Transverse colon (tissue), 4 donors: Measurements from ENCODE around the gene TST. TPM values are rescaled to one million over a fixed set of nuclear protein-coding genes. Genes with fewer than 3 reads are reported as not detected.

Source experiments
- DNase-seq: peaks from one replicate; pipeline ENCODE4 v3.0.0-alpha.2; 2019
- H3K27ac ChIP-seq, 4 donors: fragments of 200-600 bp; sonication (generic); 2 replicates each; pipeline ENCODE4 v1.5.1; 2016 to 2018; ENCODE audit warnings: inconsistent platforms in 4 of 4
- H3K27me3 ChIP-seq: fragments of 200-600 bp; sonication (generic); 2 replicates; pipeline ENCODE4 v1.5.1; 2017; ENCODE audit warnings: inconsistent platforms
- H3K36me3 ChIP-seq, 4 donors: fragments of 200-600 bp; sonication (generic); 2 replicates each; pipeline ENCODE4 v1.5.1; 2017 to 2019; ENCODE audit warnings: inconsistent platforms in 4 of 4
- H3K4me1 ChIP-seq, 4 donors: fragments of 200-600 bp; sonication (generic); 2 replicates each; pipeline ENCODE4 v1.5.1; 2017 to 2020; ENCODE audit warnings: inconsistent platforms in 4 of 4
- H3K4me3 ChIP-seq, 4 donors: fragments of 200-600 bp; sonication (generic); 1 replicate in 1 of 4; 2 replicates in 3 of 4; pipeline versions ENCODE4 v1.5.1 to v1.6.1; 2017 to 2019; ENCODE audit warnings: inconsistent platforms in 4 of 4
- H3K9me3 ChIP-seq, 2 donors: fragments of 200-600 bp; sonication (generic); 2 replicates each; pipeline ENCODE4 v1.5.1; 2017 to 2019; ENCODE audit warnings: inconsistent platforms in 2 of 2
- EP300 ChIP-seq: sonication (generic); formaldehyde crosslinking; IDR thresholded peaks from one replicate; pipeline ENCODE4 v1.6.1; 2017; ENCODE audit warnings: antibody characterized with exemption, low read depth
- POLR2A ChIP-seq: fragments of 450-650 bp; IDR thresholded peaks from one replicate; pipeline ENCODE4 v1.6.1; 2016; ENCODE audit warnings: antibody characterized with exemption, mild to moderate bottlenecking, moderate library complexity
- POLR2AphosphoS5 ChIP-seq, 3 donors: sonication (generic); formaldehyde crosslinking; IDR thresholded peaks; one replicate each; pipeline ENCODE4 v1.6.1; 2016; ENCODE audit warnings: antibody characterized with exemption in 3 of 3
- WGBS, 2 donors: methylation state at CpG; one replicate each; pipeline ENCODE4 v1.1.5; 2018; ENCODE audit warnings: low coverage in 1 of 2; 5-methylcytosine and 5-hydroxymethylcytosine counted together
- in situ Hi-C, 4 donors: fragments of 200-750 bp; cut with MboI; loops; one replicate each; pipeline versions ENCODE4 v1.15.0 to v1.15.1; 2017; ENCODE audit warnings: low sequenced_read_pairs in 3 of 4, low pct_ligation_motif_present in 1 of 4, low pct_unique_long_range_greater_than_20kb in 1 of 4
- intact Hi-C: fragments of 100-400 bp; cut with DNase I; formaldehyde crosslinking; loops from one replicate; pipeline ENCODE4 v1.15.1; 2023; ENCODE audit warnings: low total_unique reads
- total RNA-seq, 4 donors: library from RNA; depleted of rRNA; stranded (reverse); fragments of >200 nt; gene quantifications; one replicate each; pipeline ENCODE4 v1.1.0, GENCODE V29; 2016
- TF ChIP-seq, protein P1 (sequence below), 5 experiments: fragments of 200-600 bp in 3 of 5; fragments of 450-650 bp in 2 of 5; sonication (generic) in 3 of 5; IDR thresholded peaks; 1 replicate in 2 of 5; 2 replicates in 3 of 5; pipeline ENCODE4 v1.5.1; 2016 to 2017; ENCODE audit warnings: antibody characterized with exemption in 5 of 5, inconsistent platforms in 3 of 5, mild to moderate bottlenecking in 2 of 5, moderate library complexity in 1 of 5

The TST gene
- total RNA-seq, 4 donors from 2014 or later, result 246 to 719 (median 557) TPM

DNA sequence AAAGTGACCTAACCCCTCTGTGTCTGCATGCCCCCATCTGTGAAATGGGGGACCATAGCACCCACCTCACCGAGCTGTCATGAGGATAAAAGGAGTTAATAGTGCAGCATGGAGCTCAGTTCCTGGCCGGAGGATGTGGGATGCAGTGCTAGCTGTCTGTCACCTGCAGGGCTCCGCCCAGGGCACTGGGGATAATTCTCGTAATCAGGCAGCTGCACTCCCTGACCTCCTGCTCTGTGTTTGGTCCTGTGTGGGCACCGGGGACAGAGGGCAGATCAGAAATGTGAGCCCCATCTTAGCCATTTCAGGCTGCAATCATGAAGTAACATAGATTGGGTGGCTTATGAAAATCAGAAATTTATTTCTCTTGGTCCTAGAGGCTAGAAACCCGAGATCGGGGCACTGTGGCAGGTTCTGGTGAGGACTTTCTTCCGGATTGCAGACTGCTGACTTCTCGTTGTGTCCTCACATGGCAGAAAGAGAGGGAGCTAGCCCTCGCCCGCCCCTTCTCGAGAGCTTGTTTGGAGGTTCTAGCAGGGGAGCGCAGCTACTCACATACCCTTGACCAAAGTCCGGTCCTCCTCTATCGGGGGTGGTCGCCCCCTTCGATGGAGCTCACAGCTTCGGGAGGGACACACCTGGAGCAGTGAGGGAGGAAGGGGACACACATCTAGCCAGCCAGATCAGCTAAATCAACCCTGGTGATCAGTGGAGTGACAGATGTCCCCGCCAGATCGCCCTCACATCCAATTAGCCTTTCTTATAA lies 35.5 kb upstream of the TST start:
- WGBS, 2 donors, result 84 to 100% methylated on average over 4 to 20 of the region's 20 CpGs
- TF ChIP-seq, protein P1, sequence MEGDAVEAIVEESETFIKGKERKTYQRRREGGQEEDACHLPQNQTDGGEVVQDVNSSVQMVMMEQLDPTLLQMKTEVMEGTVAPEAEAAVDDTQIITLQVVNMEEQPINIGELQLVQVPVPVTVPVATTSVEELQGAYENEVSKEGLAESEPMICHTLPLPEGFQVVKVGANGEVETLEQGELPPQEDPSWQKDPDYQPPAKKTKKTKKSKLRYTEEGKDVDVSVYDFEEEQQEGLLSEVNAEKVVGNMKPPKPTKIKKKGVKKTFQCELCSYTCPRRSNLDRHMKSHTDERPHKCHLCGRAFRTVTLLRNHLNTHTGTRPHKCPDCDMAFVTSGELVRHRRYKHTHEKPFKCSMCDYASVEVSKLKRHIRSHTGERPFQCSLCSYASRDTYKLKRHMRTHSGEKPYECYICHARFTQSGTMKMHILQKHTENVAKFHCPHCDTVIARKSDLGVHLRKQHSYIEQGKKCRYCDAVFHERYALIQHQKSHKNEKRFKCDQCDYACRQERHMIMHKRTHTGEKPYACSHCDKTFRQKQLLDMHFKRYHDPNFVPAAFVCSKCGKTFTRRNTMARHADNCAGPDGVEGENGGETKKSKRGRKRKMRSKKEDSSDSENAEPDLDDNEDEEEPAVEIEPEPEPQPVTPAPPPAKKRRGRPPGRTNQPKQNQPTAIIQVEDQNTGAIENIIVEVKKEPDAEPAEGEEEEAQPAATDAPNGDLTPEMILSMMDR (IDR thresholded peaks at IDR 0.05), result no peak
- TF ChIP-seq POLR2A (no peak), POLR2AphosphoS5 (IDR thresholded peaks at IDR 0.05) (no peak), EP300 (no peak)
- no peaks in the 10 kb centered on the region for H3K9me3 ChIP-seq
- peaks cover 13 to 45% (median 39%) of the 10 kb centered on the region in 4 donors for H3K4me1 ChIP-seq
- H3K27ac ChIP-seq, result peak overlapping the region in 1 of 4 donors; percentile 64
- H3K36me3 ChIP-seq, result peaks cover 0 to 4% (median 0%) of the 10 kb centered on the region in 4 donors
- no peaks in the 10 kb centered on the region for H3K27me3 ChIP-seq
- in situ Hi-C loops (no loop called here), intact Hi-C loops (no loop called here)
- H3K4me3 ChIP-seq, result no peak overlapping the region
- no peak for DNase-seq

DNA sequence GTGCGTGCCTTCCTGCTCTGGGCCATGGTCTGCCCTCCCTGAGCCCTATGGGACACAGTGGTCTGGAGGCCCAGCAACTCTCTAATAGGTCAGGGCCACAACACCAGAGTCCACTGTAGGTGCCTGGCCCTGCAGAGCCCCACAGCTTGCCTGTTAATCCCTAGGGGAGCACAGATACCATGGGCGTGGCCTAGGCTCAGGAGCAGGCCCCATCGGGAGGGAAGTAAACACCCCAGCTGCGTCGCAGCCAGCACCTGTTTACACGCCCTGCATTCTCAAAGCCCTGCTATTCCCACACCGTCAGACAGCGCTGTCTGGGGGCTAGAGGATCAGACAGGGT lies 34.8 kb upstream of the TST start:
- intact Hi-C loops (no loop called here), in situ Hi-C loops (no loop called here)
- Histone ChIP-seq H3K9me3 (no peaks in the 10 kb centered on the region), H3K36me3 (no peaks in the 10 kb centered on the region), H3K4me1 (peaks cover 13 to 45% (median 39%) of the 10 kb centered on the region in 4 donors), H3K27ac (peak overlapping the region in 3 of 4 donors; percentile 27 to 64 (median 29)), H3K27me3 (no peaks in the 10 kb centered on the region), H3K4me3 (no peak overlapping the region)
- DNase-seq, result no peak
- TF ChIP-seq POLR2AphosphoS5 (IDR thresholded peaks at IDR 0.05) (no peak), EP300 (no peak), POLR2A (no peak)
- TF ChIP-seq, protein P1 (IDR thresholded peaks at IDR 0.05), result no peak
- WGBS, 2 donors, result 54% methylated on average over 3 of the region's 8 CpGs; no CpG with 5 or more reads in 1 of the 2 donors

DNA sequence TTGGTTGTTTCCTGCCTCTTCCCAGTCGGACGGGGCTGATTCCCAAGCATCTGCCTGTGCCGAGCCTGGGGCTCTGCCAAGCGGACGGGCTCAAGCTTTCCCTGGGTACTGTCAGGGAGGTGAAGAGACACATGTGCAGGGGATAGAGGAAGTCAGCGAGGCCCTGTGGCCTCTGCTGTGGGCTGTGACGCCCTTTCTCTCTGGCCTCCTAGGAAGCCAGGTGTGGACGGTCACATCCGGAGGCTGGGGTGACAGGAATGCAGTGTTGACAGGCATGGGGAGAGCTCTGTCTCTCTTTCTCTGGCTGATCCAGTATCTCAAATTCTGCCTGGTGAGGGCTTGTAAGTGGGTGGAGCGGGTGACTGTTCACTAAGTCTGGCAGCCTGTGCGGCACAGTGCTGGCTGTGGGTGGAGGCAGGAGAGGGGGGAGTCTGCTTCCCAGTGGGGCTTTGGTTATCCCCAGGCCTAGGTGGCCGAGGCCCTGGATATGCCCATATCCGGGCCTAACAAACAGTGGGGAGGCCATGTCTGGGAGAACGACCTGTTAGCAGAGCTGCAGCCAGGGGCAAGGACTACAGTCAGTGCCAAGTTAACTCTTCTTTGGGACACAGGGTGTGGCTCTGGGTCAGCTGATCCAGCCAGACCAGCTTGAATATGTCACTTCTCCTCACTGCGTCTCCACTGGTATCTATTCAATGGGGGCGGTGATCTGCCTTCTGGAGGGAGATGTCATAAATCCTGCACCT lies 34.2 kb upstream of the TST start:
- Histone ChIP-seq H3K36me3 (no peaks in the 10 kb centered on the region), H3K4me1 (peaks cover 13 to 45% (median 39%) of the 10 kb centered on the region in 4 donors), H3K27ac (peak overlapping the region in 3 of 4 donors; percentile 27 to 64 (median 29)), H3K4me3 (no peak overlapping the region), H3K9me3 (no peaks in the 10 kb centered on the region), H3K27me3 (no peaks in the 10 kb centered on the region)
- 71 to 80% methylated on average over 3 to 9 of the region's 16 CpGs for WGBS, 2 donors
- DNase-seq, result no peak
- TF ChIP-seq POLR2A, result no peak
- TF ChIP-seq, protein P1 (IDR thresholded peaks at IDR 0.05), result no peak
- no peak for TF ChIP-seq EP300
- TF ChIP-seq POLR2AphosphoS5 (IDR thresholded peaks at IDR 0.05), result no peak
- in situ Hi-C loops (no loop called here), intact Hi-C loops (no loop called here)
